ENCODE data around the gene HS2ST1.
"Not testable (repeated sequence)": the region's sequence is repeated elsewhere in the genome, so short reads cannot be mapped to it uniquely, and the experiment has no call there.

Gene HS2ST1

GRCh38 chr1:86924324-86924960 is 10.0 kb downstream of the HS2ST1 start:
- no peak for DNase-seq (ENCODE audit: low read depth in 2 of 3, low spot score in 1 of 3)

GRCh38 chr1:86925742-86926141 is 11.3 kb downstream of the HS2ST1 start:
- no peak for DNase-seq (ENCODE audit: low read depth in 2 of 3, low spot score in 1 of 3)

DNA sequence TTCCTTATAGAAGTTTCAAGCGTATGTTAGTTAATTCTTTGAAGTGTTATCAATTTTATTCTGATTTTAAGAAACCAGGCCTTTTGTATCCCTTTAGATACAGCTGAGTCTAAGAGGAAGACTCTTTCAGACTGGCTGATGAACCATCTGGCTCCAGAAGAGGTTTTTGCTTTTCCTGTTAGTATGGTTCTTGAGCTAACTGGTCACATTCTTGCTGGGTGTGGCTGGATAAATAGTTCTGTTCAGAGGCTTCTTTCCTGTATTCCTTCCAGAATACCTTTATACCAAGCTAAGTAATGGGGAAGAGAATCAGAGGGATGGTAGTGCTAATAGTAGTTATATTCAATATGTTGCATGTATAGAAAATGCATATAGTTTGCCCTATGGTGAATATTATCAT is 12.4 kb downstream of the HS2ST1 start:
- no peak for DNase-seq (ENCODE audit: low read depth in 2 of 3, low spot score in 1 of 3)

- DNase-seq (ENCODE audit: low read depth in 2 of 3, low spot score in 1 of 3): no peak
Measured at GRCh38 chr1:86928819-86929218, 14.4 kb downstream of the HS2ST1 start.

DNA sequence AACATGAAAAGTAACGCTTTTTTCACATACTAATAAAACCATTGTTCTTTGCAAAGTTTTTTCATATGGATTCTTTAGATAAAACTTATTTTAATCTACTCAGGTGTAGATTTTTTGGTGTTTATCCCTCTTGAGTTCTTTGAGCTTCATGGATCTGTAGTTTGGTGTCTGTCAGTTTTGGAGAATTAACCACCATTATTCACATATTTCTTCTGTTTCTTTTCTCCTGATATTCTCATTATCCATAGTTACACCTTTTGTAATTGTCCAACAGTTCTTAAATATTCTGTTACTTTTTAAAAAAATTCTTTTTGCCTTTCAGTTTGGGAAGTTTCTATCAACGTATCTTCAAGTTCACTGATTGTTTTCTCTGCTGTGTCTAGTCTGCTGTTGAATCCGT is 18.6 kb downstream of the HS2ST1 start:
- no peak for DNase-seq (ENCODE audit: low read depth in 2 of 3, low spot score in 1 of 3)

DNA sequence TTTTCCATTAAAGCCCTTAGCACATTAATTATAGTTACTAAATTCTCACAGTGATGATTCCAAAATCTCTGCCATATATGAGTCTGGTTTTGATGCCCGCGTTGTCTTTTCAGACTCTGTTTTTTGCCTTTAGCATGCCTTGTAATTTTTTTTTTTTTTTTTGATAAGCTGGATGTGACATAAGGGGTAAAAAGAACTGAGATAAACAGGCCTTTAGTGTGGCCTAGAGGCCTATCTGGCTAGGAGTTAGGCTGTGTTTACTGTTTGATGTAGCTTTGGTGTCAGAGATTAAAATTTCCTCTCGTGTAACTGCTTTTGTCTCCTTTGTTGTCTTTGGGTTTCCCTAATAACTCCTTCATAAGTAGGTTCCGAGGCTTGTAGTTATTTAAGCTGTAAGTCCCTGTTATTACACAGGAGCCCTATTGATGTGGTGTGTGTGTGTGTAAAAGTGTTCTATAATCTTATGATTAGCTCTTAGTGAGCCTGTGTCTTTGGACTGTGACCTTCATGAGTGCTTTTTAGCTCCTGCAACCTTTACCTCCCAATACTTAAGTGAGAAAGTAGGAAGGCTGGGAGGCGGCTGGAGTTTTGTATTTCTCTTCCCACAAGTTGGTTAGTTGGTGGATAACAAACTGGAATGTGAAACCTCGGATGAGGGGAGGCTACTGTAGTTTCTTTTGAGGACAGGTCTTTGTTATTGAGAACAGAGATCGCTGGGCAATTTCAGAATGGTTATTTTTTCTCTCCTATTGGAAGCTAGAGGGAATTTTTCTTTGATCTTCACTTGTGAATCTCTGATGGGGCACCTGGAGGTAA is 19.3 kb downstream of the HS2ST1 start:
- DNase-seq (ENCODE audit: low read depth in 2 of 3, low spot score in 1 of 3): no peak

- DNase-seq (ENCODE audit: low read depth in 2 of 3, low spot score in 1 of 3): no peak
Measured at GRCh38 chr1:86938450-86938849, 24.0 kb downstream of the HS2ST1 start.

GRCh38 chr1:86938855-86939254 is 24.4 kb downstream of the HS2ST1 start:
- no peak for DNase-seq (ENCODE audit: low read depth in 2 of 3, low spot score in 1 of 3)

- DNase-seq (ENCODE audit: low read depth in 2 of 3, low spot score in 1 of 3): no peak
Measured at GRCh38 chr1:86939406-86939805, 25.0 kb downstream of the HS2ST1 start.

- no peak for DNase-seq (ENCODE audit: low read depth in 2 of 3, low spot score in 1 of 3)
Measured at GRCh38 chr1:86940599-86940998, 26.2 kb downstream of the HS2ST1 start.

DNA sequence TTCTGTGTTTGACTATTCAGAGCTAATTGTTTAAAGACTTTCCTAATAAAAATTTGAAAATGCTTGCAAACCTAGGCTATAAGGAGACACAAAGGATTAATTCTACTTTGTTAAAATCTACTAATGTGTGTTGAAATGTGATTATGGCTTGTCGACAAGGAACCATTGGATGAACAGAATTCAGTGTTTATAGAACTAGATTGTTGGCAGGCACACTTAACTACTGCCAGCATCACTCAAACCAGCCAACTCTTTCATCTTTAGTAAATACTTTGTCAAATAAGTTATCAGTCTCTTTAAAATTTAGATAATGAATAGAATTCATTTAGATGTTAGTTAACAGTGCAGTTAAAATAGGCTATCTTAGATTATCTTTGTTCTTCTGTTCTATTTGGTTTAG is 27.6 kb downstream of the HS2ST1 start:
- DNase-seq (ENCODE audit: low read depth in 2 of 3, low spot score in 1 of 3): no peak

- no peak for DNase-seq (ENCODE audit: low read depth in 2 of 3, low spot score in 1 of 3)
Measured at GRCh38 chr1:86942743-86943142, 28.3 kb downstream of the HS2ST1 start.

GRCh38 chr1:86948212-86948611 is 33.8 kb downstream of the HS2ST1 start:
- DNase-seq (ENCODE audit: low read depth in 2 of 3, low spot score in 1 of 3): no peak

DNA sequence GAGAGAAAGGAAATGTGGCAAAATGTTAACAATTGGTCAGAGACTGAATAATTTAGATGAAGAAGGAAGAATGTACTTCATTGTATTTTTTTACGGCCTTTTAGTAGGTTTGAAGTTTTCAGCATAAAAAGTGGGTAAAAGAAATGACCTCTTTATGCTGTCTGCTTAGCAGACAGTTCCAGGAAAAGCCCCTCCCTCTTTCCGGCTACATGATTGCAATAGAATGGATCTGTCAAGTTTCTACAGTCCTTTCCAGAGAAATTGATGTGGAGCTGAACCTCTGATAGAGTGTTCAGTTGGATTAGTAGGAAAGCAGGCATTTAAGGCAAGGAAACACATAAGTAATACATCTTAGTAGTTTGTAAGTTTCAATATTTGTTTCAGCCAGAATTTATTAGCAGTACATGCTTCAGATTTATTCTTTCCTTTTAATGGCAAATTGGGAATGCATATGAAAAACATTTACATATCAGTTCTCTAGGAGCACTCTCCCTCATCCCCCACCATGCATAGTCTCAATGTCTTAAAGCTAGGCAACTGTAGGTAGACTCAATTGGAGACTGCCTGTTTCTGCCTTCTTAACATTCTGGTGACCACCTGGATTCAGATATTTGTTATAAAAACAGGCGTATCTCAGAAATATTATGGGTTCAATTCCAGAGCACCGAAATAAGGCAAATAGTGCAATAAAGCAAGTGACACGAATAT is 36.4 kb downstream of the HS2ST1 start:
- DNase-seq (ENCODE audit: low read depth in 2 of 3, low spot score in 1 of 3): no peak

- DNase-seq (ENCODE audit: low read depth in 2 of 3, low spot score in 1 of 3): no peak
Measured at GRCh38 chr1:86951430-86951829, 37.0 kb downstream of the HS2ST1 start.

DNA sequence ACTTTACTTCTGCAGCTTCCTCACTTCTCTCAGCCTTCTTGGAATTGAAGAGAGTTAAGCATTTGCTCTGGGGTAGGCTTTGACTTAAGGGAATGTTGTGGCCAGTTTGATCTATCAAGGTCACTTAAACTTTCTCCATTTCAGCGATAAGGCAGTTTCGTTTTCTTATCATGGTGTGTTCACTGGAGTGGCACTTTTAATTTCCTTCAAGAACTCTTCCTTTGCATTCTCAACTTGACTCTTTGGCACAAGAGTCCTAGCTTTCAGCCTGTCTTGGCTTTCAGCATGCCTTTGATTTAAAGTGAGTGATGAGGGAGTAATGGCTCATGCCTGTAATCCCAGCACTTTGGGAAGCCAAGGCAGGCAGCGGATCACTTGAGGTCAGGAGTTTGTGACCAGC is 38.7 kb downstream of the HS2ST1 start:
- DNase-seq (ENCODE audit: low read depth in 2 of 3, low spot score in 1 of 3): no peak

GRCh38 chr1:86955678-86956077 is 41.2 kb downstream of the HS2ST1 start:
- no peak for DNase-seq (ENCODE audit: low read depth in 2 of 3, low spot score in 1 of 3)

- DNase-seq (ENCODE audit: low read depth in 2 of 3, low spot score in 1 of 3): no peak
Measured at GRCh38 chr1:86956221-86956620, 41.8 kb downstream of the HS2ST1 start.

DNA sequence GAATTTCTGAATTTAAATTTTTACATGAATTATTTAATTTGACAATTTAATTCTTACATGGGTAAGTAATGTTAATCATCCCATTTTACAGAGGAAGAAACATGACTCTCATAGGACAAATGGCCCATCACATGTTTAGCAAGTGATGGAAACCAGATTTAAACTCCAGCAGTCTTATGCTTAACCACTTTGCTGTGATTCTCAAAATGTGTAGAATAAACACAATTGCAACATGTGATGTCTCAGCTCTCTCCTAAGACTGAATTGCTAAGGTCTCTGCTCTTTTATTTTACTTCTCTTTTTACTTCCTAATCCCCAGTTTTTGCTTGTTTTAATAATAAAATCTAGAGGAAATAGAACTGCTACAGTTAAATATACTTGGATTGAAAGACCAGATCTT is 42.8 kb downstream of the HS2ST1 start:
- no peak for DNase-seq (ENCODE audit: low read depth in 2 of 3, low spot score in 1 of 3)

DNA sequence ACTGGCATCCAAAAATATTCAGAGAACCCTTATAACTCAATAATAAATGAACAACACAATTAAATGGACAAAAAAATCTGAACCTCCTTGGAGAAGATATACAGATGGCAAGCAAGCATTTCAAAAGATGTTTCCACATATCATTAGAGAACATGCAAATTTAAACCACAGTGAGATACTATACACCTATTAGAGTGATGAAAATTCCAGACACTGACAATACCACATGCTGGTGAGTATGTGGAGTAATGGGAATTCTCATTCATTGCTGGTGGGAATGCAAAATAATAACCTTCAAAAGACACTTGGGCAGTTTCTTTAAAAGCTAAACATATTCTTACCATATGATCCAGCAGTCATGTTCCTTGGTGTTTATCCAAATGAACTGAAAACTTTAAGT is 46.1 kb downstream of the HS2ST1 start:
- no peak for DNase-seq (ENCODE audit: low read depth in 2 of 3, low spot score in 1 of 3)

- not testable (repeated sequence) for DNase-seq (ENCODE audit: low read depth in 2 of 3, low spot score in 1 of 3)
Measured at GRCh38 chr1:86963841-86964240, 49.4 kb downstream of the HS2ST1 start.
